Measurements from ENCODE around the gene MITF. TPM values are rescaled to one million over a fixed set of nuclear protein-coding genes. Genes with fewer than 3 reads are reported as not detected.

The MITF gene
- 2.8 TPM for polyA plus RNA-seq
- long read RNA-seq, donor 1, partial matches to known transcripts, result 0 of 1 reads
- long read RNA-seq, donor 1, other reads (novel, unspliced or antisense), result 0 of 1 reads
- long read RNA-seq, donor 2, full-length matches to known transcripts, result 1 of 1 reads
- long read RNA-seq, donor 2, partial matches to known transcripts, result 0 of 1 reads
- long read RNA-seq, donor 2, other reads (novel, unspliced or antisense), result 0 of 1 reads
- long read RNA-seq, donor 3, result 0 reads
- long read RNA-seq, donor 4, result 0 reads
- long read RNA-seq, donor 5, full-length matches to known transcripts, result 1 of 1 reads
- long read RNA-seq, donor 5, partial matches to known transcripts, result 0 of 1 reads
- long read RNA-seq, donor 5, other reads (novel, unspliced or antisense), result 0 of 1 reads
- long read RNA-seq, donor 6, result 0 reads
- long read RNA-seq, donor 7, result 0 reads
- long read RNA-seq, donor 8, result 0 reads
- long read RNA-seq, donor 9, result 0 reads
- long read RNA-seq, donor 10, full-length matches to known transcripts, result 1 of 1 reads
- long read RNA-seq, donor 10, partial matches to known transcripts, result 0 of 1 reads
- long read RNA-seq, donor 10, other reads (novel, unspliced or antisense), result 0 of 1 reads
- long read RNA-seq, donor 11, full-length matches to known transcripts, result 1 of 1 reads
- long read RNA-seq, donor 11, partial matches to known transcripts, result 0 of 1 reads
- long read RNA-seq, donor 11, other reads (novel, unspliced or antisense), result 0 of 1 reads

GRCh38 chr3:69739204-69740102 is at the start of gene MITF:
Gene MITF, plus strand, starts transcription at chr3:69739464. Its CDS starts 134 bp downstream, at chr3:69739598.
- Histone ChIP-seq H3K4me3 (ENCODE audit: low read length) (peak within 1 kb of the TSS; percentile 76), H3K27ac (ENCODE audit: low read length) (peak within 1 kb of the TSS; percentile 13), H3K9me3 (ENCODE audit: control insufficient read depth, low read depth, low read length) (no peaks in the 10 kb centered on the region), H3K4me1 (ENCODE audit: control insufficient read depth, insufficient read depth, low read length) (no peaks in the 10 kb centered on the region), H3K36me3 (ENCODE audit: control insufficient read depth, insufficient read depth, low read length) (no peaks in the 10 kb centered on the region), H3K27me3 (ENCODE audit: control insufficient read depth, insufficient read depth, low read length) (peaks cover 26% of the 10 kb centered on the region)
- peak; percentile 80 to 88 for DNase-seq
- no CpG with 5 or more reads among the region's 81 CpGs for WGBS (ENCODE audit: insufficient coverage, low lambda C conversion rate)

GRCh38 chr3:69691860-69692259 is 47.4 kb upstream of the MITF start:
- no peak for DNase-seq
- no CpG with 5 or more reads among the region's 4 CpGs for WGBS (ENCODE audit: insufficient coverage, low lambda C conversion rate)

GRCh38 chr3:69692761-69693160 is 46.5 kb upstream of the MITF start:
- Histone ChIP-seq H3K27ac (ENCODE audit: low read length) (no peak overlapping the region), H3K9me3 (ENCODE audit: control insufficient read depth, low read depth, low read length) (no peaks in the 10 kb centered on the region), H3K27me3 (ENCODE audit: control insufficient read depth, insufficient read depth, low read length) (peaks cover 3% of the 10 kb centered on the region), H3K4me1 (ENCODE audit: control insufficient read depth, insufficient read depth, low read length) (no peaks in the 10 kb centered on the region), H3K36me3 (ENCODE audit: control insufficient read depth, insufficient read depth, low read length) (no peaks in the 10 kb centered on the region), H3K4me3 (ENCODE audit: low read length) (no peak overlapping the region)
- no peak for DNase-seq
- no CpG with 5 or more reads among the region's 2 CpGs for WGBS (ENCODE audit: insufficient coverage, low lambda C conversion rate)

More at GRCh38 chr3:69691860-69692259, 47.4 kb upstream of the MITF start:
- Histone ChIP-seq H3K4me1 (ENCODE audit: control insufficient read depth, insufficient read depth, low read length) (no peaks in the 10 kb centered on the region), H3K36me3 (ENCODE audit: control insufficient read depth, insufficient read depth, low read length) (no peaks in the 10 kb centered on the region), H3K4me3 (ENCODE audit: low read length) (no peak overlapping the region), H3K9me3 (ENCODE audit: control insufficient read depth, low read depth, low read length) (no peaks in the 10 kb centered on the region), H3K27me3 (ENCODE audit: control insufficient read depth, insufficient read depth, low read length) (peaks cover 3% of the 10 kb centered on the region), H3K27ac (ENCODE audit: low read length) (no peak overlapping the region)

- DNase-seq, result no peak
- Histone ChIP-seq H3K27ac (ENCODE audit: low read length) (no peak overlapping the region), H3K4me3 (ENCODE audit: low read length) (no peak overlapping the region), H3K27me3 (ENCODE audit: control insufficient read depth, insufficient read depth, low read length) (no peaks in the 10 kb centered on the region), H3K4me1 (ENCODE audit: control insufficient read depth, insufficient read depth, low read length) (no peaks in the 10 kb centered on the region), H3K36me3 (ENCODE audit: control insufficient read depth, insufficient read depth, low read length) (no peaks in the 10 kb centered on the region), H3K9me3 (ENCODE audit: control insufficient read depth, low read depth, low read length) (no peaks in the 10 kb centered on the region)
- WGBS (ENCODE audit: insufficient coverage, low lambda C conversion rate), result 100% methylated on average over 1 of the region's 2 CpGs
Observed at GRCh38 chr3:69695443-69695842, 43.8 kb upstream of the MITF start.

GRCh38 chr3:69695933-69696332 is 43.3 kb upstream of the MITF start:
- 33% methylated on average over 1 of the region's 4 CpGs for WGBS (ENCODE audit: insufficient coverage, low lambda C conversion rate)
- Histone ChIP-seq H3K4me3 (ENCODE audit: low read length) (no peak overlapping the region), H3K9me3 (ENCODE audit: control insufficient read depth, low read depth, low read length) (no peaks in the 10 kb centered on the region), H3K4me1 (ENCODE audit: control insufficient read depth, insufficient read depth, low read length) (no peaks in the 10 kb centered on the region), H3K27ac (ENCODE audit: low read length) (no peak overlapping the region), H3K36me3 (ENCODE audit: control insufficient read depth, insufficient read depth, low read length) (no peaks in the 10 kb centered on the region), H3K27me3 (ENCODE audit: control insufficient read depth, insufficient read depth, low read length) (no peaks in the 10 kb centered on the region)
- no peak for DNase-seq

- no peak overlapping the region for H3K4me3 ChIP-seq (ENCODE audit: low read length)
Observed at GRCh38 chr3:69696367-69696766, 42.9 kb upstream of the MITF start.

GRCh38 chr3:69697381-69697780 is 41.9 kb upstream of the MITF start:
- no peaks in the 10 kb centered on the region for H3K9me3 ChIP-seq (ENCODE audit: control insufficient read depth, low read depth, low read length)
- WGBS (ENCODE audit: insufficient coverage, low lambda C conversion rate), result no CpG with 5 or more reads among the region's 5 CpGs

More at GRCh38 chr3:69696367-69696766, 42.9 kb upstream of the MITF start:
- WGBS (ENCODE audit: insufficient coverage, low lambda C conversion rate), result no CpG with 5 or more reads among the region's 1 CpG
- no peaks in the 10 kb centered on the region for H3K36me3 ChIP-seq (ENCODE audit: control insufficient read depth, insufficient read depth, low read length)
- H3K4me1 ChIP-seq (ENCODE audit: control insufficient read depth, insufficient read depth, low read length), result no peaks in the 10 kb centered on the region
- H3K9me3 ChIP-seq (ENCODE audit: control insufficient read depth, low read depth, low read length), result no peaks in the 10 kb centered on the region
- H3K27me3 ChIP-seq (ENCODE audit: control insufficient read depth, insufficient read depth, low read length), result no peaks in the 10 kb centered on the region
- no peak for DNase-seq
- no peak overlapping the region for H3K27ac ChIP-seq (ENCODE audit: low read length)

GRCh38 chr3:69698728-69699127 is 40.5 kb upstream of the MITF start:
- Histone ChIP-seq H3K4me3 (ENCODE audit: low read length) (no peak overlapping the region), H3K9me3 (ENCODE audit: control insufficient read depth, low read depth, low read length) (no peaks in the 10 kb centered on the region), H3K4me1 (ENCODE audit: control insufficient read depth, insufficient read depth, low read length) (no peaks in the 10 kb centered on the region), H3K27me3 (ENCODE audit: control insufficient read depth, insufficient read depth, low read length) (no peaks in the 10 kb centered on the region), H3K36me3 (ENCODE audit: control insufficient read depth, insufficient read depth, low read length) (no peaks in the 10 kb centered on the region), H3K27ac (ENCODE audit: low read length) (no peak overlapping the region)
- DNase-seq, result no peak
- WGBS (ENCODE audit: insufficient coverage, low lambda C conversion rate), result no CpG with 5 or more reads among the region's 2 CpGs

More at GRCh38 chr3:69697381-69697780, 41.9 kb upstream of the MITF start:
- Histone ChIP-seq H3K4me1 (ENCODE audit: control insufficient read depth, insufficient read depth, low read length) (no peaks in the 10 kb centered on the region), H3K27me3 (ENCODE audit: control insufficient read depth, insufficient read depth, low read length) (no peaks in the 10 kb centered on the region), H3K36me3 (ENCODE audit: control insufficient read depth, insufficient read depth, low read length) (no peaks in the 10 kb centered on the region), H3K4me3 (ENCODE audit: low read length) (no peak overlapping the region), H3K27ac (ENCODE audit: low read length) (no peak overlapping the region)
- DNase-seq, result no peak

- H3K27me3 ChIP-seq (ENCODE audit: control insufficient read depth, insufficient read depth, low read length), result no peaks in the 10 kb centered on the region
- H3K27ac ChIP-seq (ENCODE audit: low read length), result no peak overlapping the region
- H3K9me3 ChIP-seq (ENCODE audit: control insufficient read depth, low read depth, low read length), result no peaks in the 10 kb centered on the region
- no peak for DNase-seq
- H3K4me3 ChIP-seq (ENCODE audit: low read length), result no peak overlapping the region
- WGBS (ENCODE audit: insufficient coverage, low lambda C conversion rate), result no CpG with 5 or more reads among the region's 1 CpG
- no peaks in the 10 kb centered on the region for H3K4me1 ChIP-seq (ENCODE audit: control insufficient read depth, insufficient read depth, low read length)
- H3K36me3 ChIP-seq (ENCODE audit: control insufficient read depth, insufficient read depth, low read length), result no peaks in the 10 kb centered on the region
Observed at GRCh38 chr3:69699183-69699582, 40.1 kb upstream of the MITF start.

- DNase-seq, result no peak
- Histone ChIP-seq H3K4me1 (ENCODE audit: control insufficient read depth, insufficient read depth, low read length) (no peaks in the 10 kb centered on the region), H3K27me3 (ENCODE audit: control insufficient read depth, insufficient read depth, low read length) (no peaks in the 10 kb centered on the region), H3K9me3 (ENCODE audit: control insufficient read depth, low read depth, low read length) (no peaks in the 10 kb centered on the region), H3K4me3 (ENCODE audit: low read length) (no peak overlapping the region), H3K27ac (ENCODE audit: low read length) (no peak overlapping the region), H3K36me3 (ENCODE audit: control insufficient read depth, insufficient read depth, low read length) (no peaks in the 10 kb centered on the region)
- WGBS (ENCODE audit: insufficient coverage, low lambda C conversion rate), result no CpG with 5 or more reads among the region's 1 CpG
Observed at GRCh38 chr3:69700949-69701348, 38.3 kb upstream of the MITF start.
